GM10248 (cell line): ENCODE measurements around the gene ICAM1.
A peak's percentile ranks its signal among the peaks of the same experiment; 100 is the strongest.
"Not testable (repeated sequence)": the region's sequence is repeated elsewhere in the genome, so short reads cannot be mapped to it uniquely, and the experiment has no call there.

Experiments
- CTCF ChIA-PET: fragments of 300-600 bp; sonication (Branson Sonifier 250); formaldehyde crosslinking; extraction: SDS; loops from one replicate; lab custom pipeline; 2021; ENCODE audit warnings: antibody characterized with exemption; lab: Yijun Ruan, JAX
- POLR2A ChIA-PET: fragments of 350-650 bp; sonication (Branson Sonifier 250); formaldehyde crosslinking; extraction: SDS; loops from one replicate; lab custom pipeline; 2020; ENCODE audit warnings: antibody characterized with exemption; lab: Yijun Ruan, JAX
- DNase-seq: peaks from one replicate; pipeline ENCODE4 v3.0.0; 2012; ENCODE audit errors: extremely low spot score
- TF ChIP-seq, protein P1 (sequence below): IDR thresholded peaks from 2 replicates; pipeline ENCODE4 v1.5.1; 2012; ENCODE audit warnings: mild to moderate bottlenecking, low read depth; ENCODE audit errors: extremely low read depth, missing control alignments, control extremely low read depth

ICAM1 gene

DNA sequence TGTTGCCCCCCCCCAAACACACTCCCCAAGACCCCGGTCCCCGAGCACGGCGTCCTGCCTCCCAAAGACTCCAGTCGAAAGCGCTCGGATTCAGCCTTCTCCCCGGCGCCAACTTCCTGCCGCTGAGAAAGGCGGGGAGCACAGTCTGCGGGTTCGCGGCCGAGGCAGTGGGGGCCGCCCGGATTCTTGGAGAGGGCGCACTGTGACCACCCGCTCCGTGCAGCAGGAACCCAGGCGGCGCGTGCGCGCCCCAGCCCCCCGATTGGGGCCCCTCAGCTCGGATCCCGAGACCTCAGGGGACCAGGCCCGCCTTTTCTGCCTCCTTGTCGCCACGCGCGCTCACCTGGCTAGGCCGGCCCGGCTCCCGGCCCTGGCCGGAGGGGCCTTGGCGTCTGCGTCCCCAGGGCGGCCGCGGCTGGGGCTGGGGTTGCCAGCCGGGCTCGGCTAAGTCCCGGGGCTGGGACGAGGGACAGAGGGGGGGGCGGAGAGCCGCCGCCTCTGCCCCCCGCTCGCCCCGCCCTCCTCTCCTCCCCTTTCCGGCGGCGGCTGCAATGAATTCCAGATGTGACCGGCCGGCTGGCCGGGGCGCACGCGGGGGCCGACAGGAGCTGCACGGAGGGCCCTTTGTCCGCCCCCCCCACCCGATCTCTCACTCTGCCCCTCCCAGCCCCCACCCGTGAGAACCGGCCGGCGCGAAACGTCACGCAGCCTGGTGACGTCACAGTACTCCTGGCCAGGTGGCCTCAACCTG lies 39.9 kb upstream of the ICAM1 start, which contains the start of gene S1PR2:
S1PR2 (minus strand) TSS at position 471 of the 751 bp plus-strand sequence. CDS start 6,426 bp downstream, outside the sequence.
- ChIA-PET POLR2A (no interaction called here), CTCF (interaction anchor here (0.7 to 6.5 kb wide), 5 partner anchors 12 to 129 kb away, joined by 3 to 72 read pairs (median 5); partner anchors contain the start of genes ANGPTL6, ICAM5 and MRPL4)
- peak; percentile 88 for DNase-seq
- TF ChIP-seq, protein P1, sequence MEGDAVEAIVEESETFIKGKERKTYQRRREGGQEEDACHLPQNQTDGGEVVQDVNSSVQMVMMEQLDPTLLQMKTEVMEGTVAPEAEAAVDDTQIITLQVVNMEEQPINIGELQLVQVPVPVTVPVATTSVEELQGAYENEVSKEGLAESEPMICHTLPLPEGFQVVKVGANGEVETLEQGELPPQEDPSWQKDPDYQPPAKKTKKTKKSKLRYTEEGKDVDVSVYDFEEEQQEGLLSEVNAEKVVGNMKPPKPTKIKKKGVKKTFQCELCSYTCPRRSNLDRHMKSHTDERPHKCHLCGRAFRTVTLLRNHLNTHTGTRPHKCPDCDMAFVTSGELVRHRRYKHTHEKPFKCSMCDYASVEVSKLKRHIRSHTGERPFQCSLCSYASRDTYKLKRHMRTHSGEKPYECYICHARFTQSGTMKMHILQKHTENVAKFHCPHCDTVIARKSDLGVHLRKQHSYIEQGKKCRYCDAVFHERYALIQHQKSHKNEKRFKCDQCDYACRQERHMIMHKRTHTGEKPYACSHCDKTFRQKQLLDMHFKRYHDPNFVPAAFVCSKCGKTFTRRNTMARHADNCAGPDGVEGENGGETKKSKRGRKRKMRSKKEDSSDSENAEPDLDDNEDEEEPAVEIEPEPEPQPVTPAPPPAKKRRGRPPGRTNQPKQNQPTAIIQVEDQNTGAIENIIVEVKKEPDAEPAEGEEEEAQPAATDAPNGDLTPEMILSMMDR, result no peak

DNA sequence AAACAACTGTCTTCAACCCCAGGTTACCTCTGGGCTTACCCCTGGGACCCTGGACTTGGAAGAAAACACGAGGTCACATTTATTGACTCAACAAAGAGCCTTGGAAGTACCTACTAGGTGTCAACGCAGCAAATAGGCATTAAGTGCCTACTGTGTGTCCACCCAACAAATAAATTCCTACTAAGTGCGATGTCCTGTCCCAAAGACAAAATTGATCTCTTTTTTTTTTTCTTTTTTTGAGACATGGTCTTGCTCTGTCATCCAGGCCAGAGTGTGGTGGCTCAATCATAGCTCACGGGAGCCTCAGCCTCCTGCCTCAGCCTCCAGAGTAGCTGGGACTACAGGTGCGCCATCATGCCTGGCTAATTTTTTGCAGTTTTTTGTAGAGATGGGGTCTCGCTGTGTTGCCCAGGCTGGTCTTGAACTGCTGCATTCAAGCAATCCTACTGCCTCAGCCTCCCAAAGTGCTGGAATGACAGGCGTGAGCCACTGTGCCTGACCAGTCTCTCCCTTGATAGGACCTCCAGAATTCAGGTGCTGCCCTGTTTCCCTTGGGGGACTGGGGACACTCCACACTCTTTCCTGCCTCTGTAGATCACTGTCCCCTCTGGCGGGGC lies 39.2 kb upstream of the ICAM1 start:
- CTCF ChIA-PET, result interaction anchor here (0.7 to 1.2 kb wide), 4 partner anchors 18 to 129 kb away, joined by 3 to 5 read pairs (median 3); partner anchors contain the start of genes ANGPTL6 and ICAM5

GRCh38 chr19:10233946-10234345 lies 37.0 kb upstream of the ICAM1 start:
- TF ChIP-seq, protein P1, result no peak
- ChIA-PET POLR2A (no interaction called here), CTCF (interaction anchor here (0.9 to 2.4 kb wide), 4 partner anchors 8 to 182 kb away, joined by 3 to 7 read pairs (median 4); no protein-coding TSS in a partner anchor)
- no peak for DNase-seq

More for the DNA sequence above, 39.2 kb upstream of the ICAM1 start:
- TF ChIP-seq, protein P1, result no peak
- DNase-seq, result no peak
- POLR2A ChIA-PET, result no interaction called here

DNA sequence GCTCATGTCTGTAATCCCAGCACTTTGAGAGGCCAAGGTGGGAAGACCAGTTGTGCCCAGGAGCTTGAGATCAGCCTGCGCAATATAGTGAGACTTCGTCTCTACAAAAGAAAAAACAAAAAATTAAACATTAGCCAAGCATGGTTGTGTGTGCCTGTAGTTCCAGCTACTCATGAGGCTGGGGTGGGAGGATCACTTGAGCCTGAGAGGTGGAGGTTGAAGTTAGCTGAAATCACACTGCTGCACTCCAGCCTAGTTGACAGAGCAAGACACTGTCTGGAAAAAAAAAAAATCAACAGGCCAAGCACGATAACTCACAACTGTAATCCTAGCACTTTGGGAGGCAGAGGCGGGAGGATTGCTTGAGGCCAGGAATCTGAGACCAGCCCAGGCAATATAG lies 35.9 kb upstream of the ICAM1 start:
- ChIA-PET POLR2A (interaction anchor here (0.7 kb wide), 1 partner anchor 51 kb away, joined by 3 read pairs; the partner anchor contains the start of gene ICAM4), CTCF (interaction anchor here (1.3 to 2.5 kb wide), 6 partner anchors 9 to 168 kb away, joined by 4 to 25 read pairs (median 5); partner anchors contain the start of gene CDC37)

GRCh38 chr19:10235409-10235808 lies 35.5 kb upstream of the ICAM1 start:
- POLR2A ChIA-PET, DNase-seq: not testable (repeated sequence)
- CTCF ChIA-PET, result interaction anchor here (1.0 to 2.5 kb wide), 8 partner anchors 8 to 168 kb away, joined by 3 to 25 read pairs (median 5); partner anchors contain the start of gene CDC37

More for the DNA sequence above, 35.9 kb upstream of the ICAM1 start:
- TF ChIP-seq, protein P1, result no peak
- DNase-seq, result no peak

DNA sequence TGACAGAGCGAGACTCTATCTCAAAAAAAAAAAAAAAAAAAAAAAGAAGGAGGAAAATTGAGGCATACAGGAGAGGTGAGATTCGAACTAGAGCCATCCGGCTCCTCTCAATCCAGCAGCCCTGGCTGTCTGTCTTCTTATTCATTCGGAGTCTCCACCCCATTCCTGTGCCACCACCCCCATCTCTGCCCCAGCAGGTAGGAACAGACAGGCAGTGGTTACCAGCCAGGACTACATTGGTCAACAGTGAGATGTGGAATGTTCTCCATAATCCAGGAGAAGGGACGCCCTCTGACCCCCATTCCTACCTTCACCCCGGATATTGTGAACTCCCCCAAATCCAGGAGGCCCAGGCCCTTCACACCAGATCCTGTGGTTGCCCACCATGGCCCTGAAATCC lies 33.2 kb upstream of the ICAM1 start:
- CTCF ChIA-PET, result interaction anchor here (0.9 to 2.2 kb wide), 7 partner anchors 9 to 307 kb away, joined by 3 to 16 read pairs (median 6); no protein-coding TSS in a partner anchor
- DNase-seq, result no peak
- POLR2A ChIA-PET, result no interaction called here
- TF ChIP-seq, protein P1, result no peak
